ENCODE measurements around the gene LKAAEAR1.
"Not testable (repeated sequence)": the region's sequence is repeated elsewhere in the genome, so short reads cannot be mapped to it uniquely, and the experiment has no call there.

Gene LKAAEAR1

GRCh38 chr20:64096535-64096934 is 12.3 kb upstream of the LKAAEAR1 start:
- no peak for DNase-seq

DNA sequence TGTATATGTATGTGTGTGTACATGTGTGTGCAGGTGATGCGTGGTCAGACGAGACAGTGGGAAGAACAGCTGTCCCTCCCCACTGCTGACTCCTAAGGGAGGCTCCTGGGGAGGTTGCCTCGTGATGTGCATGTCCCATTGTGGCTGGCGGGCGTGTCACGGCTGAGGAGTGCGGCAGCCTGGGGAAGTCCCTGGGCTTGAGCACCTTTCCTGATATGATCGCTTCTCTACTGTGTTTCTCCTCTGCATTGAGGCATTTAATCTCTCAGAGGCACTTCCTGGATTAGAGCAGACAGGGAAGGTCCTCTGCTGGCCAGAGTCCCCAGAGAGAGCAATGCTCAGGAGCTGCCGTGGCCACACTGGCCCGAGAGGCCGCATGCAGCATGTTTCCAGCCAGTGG is 11.7 kb upstream of the LKAAEAR1 start:
- DNase-seq = no peak

DNA sequence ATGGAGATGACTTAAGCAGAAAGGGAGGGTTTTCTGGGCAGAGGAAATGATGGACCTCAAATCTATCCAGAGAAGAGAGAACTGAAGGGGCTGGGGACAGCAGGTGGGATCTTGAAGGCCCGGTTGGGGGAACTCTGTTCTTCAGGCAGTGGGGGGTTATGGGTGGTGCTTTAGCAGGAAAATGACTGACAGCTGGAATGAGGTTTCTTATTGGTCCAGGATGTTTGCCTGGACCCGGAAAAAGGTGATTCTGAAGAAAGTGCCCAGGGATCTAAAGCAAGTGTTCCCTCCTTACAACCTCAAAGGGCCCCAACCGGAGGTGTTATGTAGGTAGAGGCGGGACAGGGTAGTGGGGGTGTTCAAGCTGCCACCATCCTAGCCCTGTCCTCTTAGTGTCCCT is 11.3 kb upstream of the LKAAEAR1 start:
- DNase-seq = no peak

DNA sequence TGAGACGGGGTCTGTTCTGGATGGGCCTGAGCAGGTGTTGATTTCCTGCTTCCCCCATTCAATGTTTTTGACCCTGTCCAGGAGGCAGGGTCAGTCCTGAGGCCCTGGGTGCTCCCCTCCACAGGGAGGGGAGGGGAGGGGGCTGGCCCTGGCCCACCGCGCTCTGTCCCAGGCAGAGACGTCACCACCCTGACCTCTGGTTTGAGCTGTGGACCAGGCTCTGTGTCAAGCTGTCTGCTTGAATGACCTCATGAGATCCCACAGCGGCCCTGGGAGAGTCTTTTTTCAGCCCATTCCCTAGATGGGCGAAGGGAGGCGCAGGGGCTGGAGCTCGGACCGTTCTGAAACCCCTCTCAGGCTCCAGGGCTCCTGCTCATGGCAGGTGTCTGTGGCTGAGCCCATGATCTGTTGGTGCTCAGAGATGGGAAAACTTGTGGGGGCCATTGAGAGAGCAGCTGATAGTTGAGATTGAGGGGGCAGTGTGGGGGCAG is 8.9 kb upstream of the LKAAEAR1 start:
- no peak for DNase-seq

DNA sequence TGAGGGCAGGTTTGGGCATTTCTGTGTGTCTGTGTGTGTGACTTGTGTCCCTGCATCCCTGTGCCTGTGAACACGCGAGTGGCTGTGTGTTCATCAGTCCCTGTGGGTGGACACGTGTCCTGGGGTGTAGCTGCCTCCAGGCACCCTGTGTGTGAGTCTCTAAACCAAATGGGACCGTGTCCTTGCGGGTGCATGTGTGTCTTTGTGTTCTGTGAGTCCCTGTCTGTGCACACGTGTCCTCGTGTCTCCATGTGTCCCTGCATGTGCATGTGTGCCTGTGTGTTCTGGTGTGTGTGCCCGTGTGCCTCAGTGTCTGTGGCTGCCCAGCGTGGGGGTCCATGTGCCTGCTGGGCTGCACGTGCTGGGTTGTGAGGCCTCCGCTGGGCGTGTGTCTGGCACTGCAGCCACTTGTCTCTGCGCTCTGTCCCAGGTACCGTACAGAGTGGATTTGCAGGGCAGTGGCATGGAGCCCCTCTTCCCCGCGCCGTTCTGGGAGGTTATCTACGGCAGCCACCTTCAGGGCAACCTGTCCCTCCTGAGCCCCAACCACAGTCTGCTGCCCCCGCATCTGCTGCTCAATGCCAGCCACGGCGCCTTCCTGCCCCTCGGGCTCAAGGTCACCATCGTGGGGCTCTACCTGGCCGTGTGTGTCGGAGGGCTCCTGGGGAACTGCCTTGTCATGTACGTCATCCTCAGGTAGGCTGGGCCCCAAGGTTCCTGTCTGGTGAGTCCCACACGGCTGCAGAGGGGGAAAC is 8.2 kb upstream of the LKAAEAR1 start:
- no peak for DNase-seq

DNA sequence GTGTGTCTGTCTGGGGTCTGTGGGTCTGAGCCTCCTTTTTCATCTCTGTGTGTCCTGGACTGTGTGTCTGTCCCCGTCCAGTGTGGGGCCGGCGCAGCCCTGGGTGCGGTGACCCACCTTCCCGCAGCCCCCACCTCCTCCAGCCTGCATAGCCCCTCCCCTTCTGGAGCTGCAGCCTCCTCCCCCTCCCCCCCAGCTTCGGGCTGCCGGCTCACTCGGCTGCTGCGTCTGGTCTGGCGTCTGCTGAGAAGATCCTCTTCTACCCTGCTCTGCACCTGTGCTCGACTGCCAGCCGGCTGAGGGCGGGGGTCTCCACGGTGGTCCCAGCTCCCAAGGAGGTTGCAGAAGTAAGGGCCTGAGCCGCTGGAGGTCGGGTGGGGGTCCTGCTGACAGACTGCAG is 7.6 kb upstream of the LKAAEAR1 start:
- DNase-seq = no peak

GRCh38 chr20:64091340-64091739 is 7.1 kb upstream of the LKAAEAR1 start:
- DNase-seq = no peak

DNA sequence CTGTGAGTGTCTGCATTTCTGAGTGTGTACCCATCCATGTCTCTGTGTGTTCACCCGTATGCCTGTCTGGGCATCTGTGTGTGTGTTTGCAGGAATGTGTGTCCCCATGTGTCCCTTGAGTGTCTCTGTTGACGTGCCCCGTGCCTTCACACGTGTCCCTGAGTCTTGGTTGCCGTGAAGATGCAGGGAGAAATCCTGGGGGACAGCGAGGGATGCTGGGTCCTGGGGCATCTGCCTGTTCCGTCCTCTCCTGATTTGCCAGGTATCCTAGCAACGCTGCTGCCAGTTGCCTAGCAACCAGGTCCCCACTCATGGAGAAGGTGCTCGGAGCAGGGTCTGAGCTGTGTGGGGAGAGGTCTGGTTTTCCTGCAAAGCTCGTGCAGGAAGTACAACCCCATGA is 6.0 kb upstream of the LKAAEAR1 start:
- DNase-seq = no peak

GRCh38 chr20:64088586-64088985 is 4.4 kb upstream of the LKAAEAR1 start:
- not testable (repeated sequence) for DNase-seq

DNA sequence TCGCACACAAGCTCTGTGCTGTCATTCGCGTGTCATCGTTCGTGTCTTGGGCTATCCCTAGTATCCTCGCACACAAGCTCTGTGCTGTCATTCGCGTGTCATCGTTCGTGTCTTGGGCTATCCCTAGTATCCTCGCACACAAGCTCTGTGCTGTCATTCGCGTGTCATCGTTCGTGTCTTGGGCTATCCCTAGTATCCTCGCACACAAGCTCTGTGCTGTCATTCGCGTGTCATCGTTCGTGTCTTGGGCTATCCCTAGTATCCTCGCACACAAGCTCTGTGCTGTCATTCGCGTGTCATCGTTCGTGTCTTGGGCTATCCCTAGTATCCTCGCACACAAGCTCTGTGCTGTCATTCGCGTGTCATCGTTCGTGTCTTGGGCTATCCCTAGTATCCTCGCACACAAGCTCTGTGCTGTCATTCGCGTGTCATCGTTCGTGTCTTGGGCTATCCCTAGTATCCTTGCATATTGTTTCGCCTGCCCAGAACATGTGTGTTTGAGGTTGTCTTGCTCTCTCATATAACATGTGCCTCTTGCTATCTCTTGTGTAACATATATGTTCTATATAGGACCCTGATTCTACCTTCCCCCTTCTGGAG is 3.1 kb upstream of the LKAAEAR1 start:
- not testable (repeated sequence) for DNase-seq

DNA sequence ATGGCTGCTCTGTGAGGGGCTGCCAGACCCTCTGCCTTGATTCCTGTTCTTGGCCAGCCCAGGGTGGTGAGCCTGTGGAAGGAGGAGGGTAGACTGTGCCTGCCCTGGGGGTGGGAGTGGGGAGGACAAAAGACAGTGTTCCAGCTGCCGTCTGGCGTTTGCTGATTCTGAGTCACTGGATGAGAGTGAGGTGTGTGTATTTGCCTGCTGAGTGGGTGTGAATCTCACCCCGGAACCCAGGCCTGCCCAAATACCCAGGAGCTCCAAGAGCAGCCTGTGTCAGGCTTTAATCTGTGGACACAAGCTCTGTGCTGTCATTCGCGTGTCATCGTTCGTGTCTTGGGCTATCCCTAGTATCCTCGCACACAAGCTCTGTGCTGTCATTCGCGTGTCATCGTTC is 2.6 kb upstream of the LKAAEAR1 start:
- no peak for DNase-seq

DNA sequence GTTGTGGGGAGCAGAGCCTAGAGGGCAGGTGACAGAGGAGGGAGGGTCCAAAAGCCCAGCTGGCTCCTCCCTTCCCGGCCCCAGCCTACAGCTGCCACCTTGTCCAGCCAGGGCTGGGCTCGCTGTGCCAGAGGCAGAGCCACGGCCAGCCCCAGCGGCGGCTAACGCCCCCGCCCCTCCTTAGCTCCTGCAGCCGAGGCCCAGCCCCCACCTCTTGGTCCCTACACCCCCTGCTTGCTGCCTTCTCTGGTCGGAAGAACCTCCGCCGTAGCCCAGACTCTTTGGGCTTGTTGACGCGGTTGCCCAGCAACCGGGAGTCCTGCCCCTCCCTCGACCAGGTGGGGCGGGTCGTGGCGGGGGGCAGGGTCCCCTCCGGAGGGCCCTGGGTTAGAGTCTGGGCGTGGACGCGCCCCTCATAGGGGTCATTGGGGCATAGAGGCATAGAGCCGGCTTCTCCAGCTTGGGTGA is 521 bp upstream of the LKAAEAR1 start:
- no peak for DNase-seq

- peak; percentile 47 to 63 for DNase-seq
Measured at GRCh38 chr20:64083378-64083803, 807 bp downstream of the LKAAEAR1 start.

DNA sequence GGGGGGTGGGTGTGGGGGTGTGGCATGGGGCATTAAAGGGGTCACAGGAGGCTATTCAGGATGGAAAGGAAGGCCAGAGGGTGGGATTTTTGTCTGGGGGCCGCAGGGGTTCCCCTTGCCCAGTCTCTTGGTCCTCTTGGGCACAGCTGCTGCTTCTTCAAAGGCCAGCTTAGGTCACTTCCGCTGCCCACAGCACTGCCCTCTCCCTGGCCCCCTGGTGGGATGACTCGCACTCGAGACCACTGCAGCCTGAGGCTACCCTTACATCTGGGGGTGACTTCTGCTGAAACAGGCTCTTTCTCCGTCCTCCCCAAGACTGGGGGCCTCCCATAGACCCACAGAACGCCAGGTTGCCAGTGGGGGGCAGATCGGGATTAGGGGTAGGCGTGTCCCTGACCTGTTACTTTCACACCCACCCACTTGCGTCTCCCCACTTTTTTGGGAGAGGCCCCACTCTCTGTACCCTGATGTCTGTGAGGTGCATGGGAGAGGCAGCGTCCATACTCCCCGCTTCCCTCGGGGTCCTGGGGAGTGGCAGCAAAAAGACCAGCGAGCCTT is 1.3 kb downstream of the LKAAEAR1 start:
- peak in 1 of 2 donors; percentile 33 for DNase-seq

GRCh38 chr20:64082126-64082731 is 2.0 kb downstream of the LKAAEAR1 start:
- DNase-seq = peak in 1 of 2 donors; percentile 55

DNA sequence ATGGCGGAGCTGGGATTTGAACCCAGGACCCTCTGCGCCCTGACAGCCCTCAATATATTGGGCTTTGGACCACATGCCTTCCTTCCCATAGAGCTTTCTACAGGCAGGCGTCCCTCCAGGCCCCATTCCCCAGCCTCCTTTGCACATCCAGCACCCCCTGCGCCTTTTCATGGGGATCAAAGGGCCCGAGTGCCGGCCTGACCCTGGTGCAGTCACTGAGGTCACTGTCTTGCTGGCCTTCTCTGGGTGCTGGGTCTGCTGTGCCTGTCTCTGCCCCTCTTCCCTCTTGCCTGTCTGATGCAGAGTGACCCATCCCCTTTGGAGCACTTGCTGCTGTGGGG is 2.6 kb downstream of the LKAAEAR1 start:
- no peak for DNase-seq

GRCh38 chr20:64080813-64081623 is 3.2 kb downstream of the LKAAEAR1 start:
- no peak for DNase-seq

- DNase-seq = peak in 1 of 2 donors; percentile 46
Measured at GRCh38 chr20:64080013-64080812, 4.0 kb downstream of the LKAAEAR1 start, which contains the start of gene OPRL1. TSS of gene OPRL1 (plus strand) at chr20:64080082. CDS start at chr20:64092721, 12,639 bp downstream.

- DNase-seq = peak; percentile 82 to 86
Measured at GRCh38 chr20:64079273-64080012, 4.8 kb downstream of the LKAAEAR1 start, which contains the start of gene RGS19. TSS of gene RGS19 (minus strand) at chr20:64079518. CDS start at chr20:64076886, 2,632 bp downstream.

DNA sequence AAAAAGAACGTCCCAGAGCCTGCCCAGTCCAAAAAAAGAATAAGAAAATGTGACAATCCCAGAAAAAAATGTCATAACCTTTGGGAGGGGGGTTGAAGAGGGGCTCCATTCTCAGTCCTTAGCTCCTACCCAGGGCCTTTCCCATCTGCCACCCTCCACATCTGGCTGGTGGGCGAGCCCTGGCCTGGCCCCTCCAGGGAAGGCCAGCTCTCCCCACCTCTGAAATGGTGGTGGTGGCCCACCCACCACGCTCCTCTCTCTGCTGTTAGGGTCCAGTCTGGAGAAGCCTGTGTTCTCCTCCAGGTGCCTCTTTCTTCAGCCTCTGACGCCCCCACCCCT is 5.3 kb downstream of the LKAAEAR1 start:
- DNase-seq = no peak

Measured in inflammatory macrophage treated with lipopolysaccharide for 1 hour (primary cell).